ENCODE results near the gene AVEN.

The AVEN gene

DNA sequence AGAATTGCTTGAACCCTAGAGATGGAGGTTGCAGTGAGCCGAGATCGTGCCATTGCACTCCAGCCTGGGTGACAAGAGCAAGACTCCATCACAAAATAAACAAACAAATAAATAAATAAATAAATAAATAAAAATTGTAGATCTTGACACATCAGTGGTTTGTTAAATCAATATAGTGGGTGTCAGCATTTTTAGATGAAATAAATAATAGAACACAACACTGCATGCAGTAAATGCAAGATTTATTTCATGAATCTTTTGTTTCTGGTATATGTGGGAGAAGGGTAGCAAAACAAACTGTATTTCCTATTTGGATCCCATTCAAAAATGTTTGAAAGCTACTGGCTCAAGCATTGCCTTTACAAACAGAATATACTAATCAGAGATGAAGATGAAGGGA is 106.3 kb downstream of the AVEN start:
- DNase-seq (ENCODE audit: insufficient read length, low spot score) (no peak), FAIRE-seq (no peak)

- no peak for FAIRE-seq
- no peak for DNase-seq (ENCODE audit: insufficient read length, low spot score)
Measured at GRCh38 chr15:33926260-33926659, 112.7 kb downstream of the AVEN start.

GRCh38 chr15:33923446-33923845 is 115.6 kb downstream of the AVEN start:
- FAIRE-seq (no peak), DNase-seq (ENCODE audit: insufficient read length, low spot score) (no peak)

DNA sequence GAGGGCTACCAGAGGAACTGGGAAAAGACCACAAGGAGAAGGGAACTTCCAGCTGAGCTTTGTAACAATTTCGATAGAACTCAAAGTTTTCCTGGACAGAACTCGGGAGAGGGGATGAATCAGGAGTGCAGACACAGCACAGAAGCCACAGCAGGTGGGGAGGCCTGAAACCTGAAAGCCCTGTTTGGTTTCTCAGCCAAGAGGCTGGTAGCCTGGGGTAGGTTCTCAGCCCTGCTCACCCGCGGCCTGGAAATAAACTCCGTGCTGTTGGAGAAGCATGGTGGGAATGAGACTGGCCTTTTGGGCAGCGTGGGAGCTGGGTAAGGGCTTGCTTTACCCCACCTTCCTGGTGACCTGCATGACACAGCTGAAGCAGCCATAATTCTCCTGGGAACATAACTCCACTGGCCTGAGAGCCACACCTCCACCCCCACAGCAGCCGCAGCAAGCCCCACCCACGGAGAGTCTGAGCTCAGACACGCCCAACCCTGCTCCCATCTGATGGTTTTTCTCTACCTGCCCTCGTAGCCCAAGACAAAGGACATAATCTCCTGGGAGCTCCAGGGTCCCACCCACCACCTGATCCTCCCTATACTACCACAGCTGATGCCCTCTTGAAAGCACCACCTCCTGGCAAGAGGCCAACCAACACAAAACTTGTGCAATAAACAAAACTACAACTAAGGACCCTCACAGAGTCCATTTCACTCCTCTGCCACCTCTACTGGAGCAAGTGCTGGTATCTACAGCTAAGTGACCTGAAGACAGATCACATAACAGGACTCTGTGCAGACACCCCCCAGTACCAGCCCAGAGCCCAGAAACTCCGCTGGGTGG is 123.2 kb downstream of the AVEN start:
- DNase-seq (ENCODE audit: insufficient read length, low spot score) = no peak
- no peak for FAIRE-seq

- DNase-seq (ENCODE audit: insufficient read length, low spot score) (no peak), FAIRE-seq (no peak)
Measured at GRCh38 chr15:33913459-33913858, 125.5 kb downstream of the AVEN start.

- no peak for FAIRE-seq
Measured at GRCh38 chr15:33912326-33912725, 126.7 kb downstream of the AVEN start.

DNA sequence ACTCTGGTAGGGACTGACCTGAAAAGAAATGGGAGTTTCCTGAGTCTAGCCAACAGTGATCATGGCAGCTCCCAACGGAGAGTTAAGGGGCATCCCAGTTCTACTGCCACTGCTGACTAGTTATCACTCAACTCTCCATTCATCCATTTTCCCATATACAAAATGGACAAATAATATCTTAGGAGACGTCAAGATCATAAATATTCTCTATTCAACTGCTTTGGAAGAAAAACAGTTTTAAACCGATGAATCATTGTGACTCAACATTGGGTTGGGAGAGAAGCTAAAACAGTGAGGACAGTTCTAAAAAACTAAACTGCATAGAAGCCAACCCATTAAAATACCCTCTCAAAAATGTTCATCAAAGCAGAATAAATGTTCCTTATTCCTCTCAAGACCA is 128.3 kb downstream of the AVEN start:
- FAIRE-seq (no peak), DNase-seq (ENCODE audit: insufficient read length, low spot score) (no peak)

More at GRCh38 chr15:33912326-33912725, 126.7 kb downstream of the AVEN start:
- no peak for DNase-seq (ENCODE audit: insufficient read length, low spot score)

DNA sequence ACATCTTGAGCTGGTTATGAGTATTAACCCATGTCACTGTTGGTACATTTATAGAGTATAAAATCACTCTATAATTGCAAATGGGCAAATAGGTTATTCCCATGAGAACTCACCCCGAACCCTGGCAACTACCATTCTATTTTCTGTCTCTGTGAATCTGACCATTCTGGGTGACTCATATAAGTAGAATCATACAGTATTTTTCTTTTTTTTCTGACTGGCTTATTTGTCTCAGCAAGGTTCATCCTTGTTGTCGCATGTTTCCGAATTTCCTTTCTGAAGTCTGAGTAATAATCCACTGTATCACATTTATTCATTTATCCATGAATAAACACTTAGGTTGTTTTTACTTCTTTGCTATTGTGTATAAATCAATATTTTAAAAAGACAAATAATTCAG is 130.6 kb downstream of the AVEN start:
- no peak for DNase-seq (ENCODE audit: insufficient read length, low spot score)

GRCh38 chr15:33907326-33907725 is 131.7 kb downstream of the AVEN start:
- DNase-seq (ENCODE audit: insufficient read length, low spot score) (no peak), FAIRE-seq (no peak)

More for the DNA sequence above, 130.6 kb downstream of the AVEN start:
- no peak for FAIRE-seq

- FAIRE-seq (no peak), DNase-seq (ENCODE audit: insufficient read length, low spot score) (no peak)
Measured at GRCh38 chr15:33903661-33904060, 135.3 kb downstream of the AVEN start.

- no peak for DNase-seq (ENCODE audit: insufficient read length, low spot score)
- no peak for FAIRE-seq
Measured at GRCh38 chr15:33902043-33902442, 137.0 kb downstream of the AVEN start.

GRCh38 chr15:33894193-33894592 is 144.8 kb downstream of the AVEN start:
- FAIRE-seq = no peak
- no peak for DNase-seq (ENCODE audit: insufficient read length, low spot score)

- FAIRE-seq = no peak
- DNase-seq (ENCODE audit: insufficient read length, low spot score) = no peak
Measured at GRCh38 chr15:33888176-33888575, 150.8 kb downstream of the AVEN start.

DNA sequence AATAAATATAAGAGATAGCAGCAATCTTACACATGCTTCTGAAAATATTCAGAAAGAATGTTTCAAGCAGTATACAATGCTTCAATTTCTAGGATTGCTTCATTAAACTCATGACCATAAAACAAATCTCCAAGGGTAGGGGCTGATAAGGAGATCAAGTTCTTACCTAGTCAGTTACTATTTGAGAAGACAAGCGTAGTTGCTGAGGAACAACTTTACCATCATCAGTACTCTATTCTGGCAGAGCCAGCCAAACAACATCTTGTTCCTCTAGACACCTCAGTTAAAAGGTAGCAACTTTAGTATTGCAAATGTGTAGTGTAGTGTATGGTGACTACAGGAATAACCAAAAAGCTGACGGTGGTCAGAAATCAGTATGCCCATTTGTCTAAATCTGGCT is 156.1 kb downstream of the AVEN start:
- FAIRE-seq (no peak), DNase-seq (ENCODE audit: insufficient read length, low spot score) (no peak)

DNA sequence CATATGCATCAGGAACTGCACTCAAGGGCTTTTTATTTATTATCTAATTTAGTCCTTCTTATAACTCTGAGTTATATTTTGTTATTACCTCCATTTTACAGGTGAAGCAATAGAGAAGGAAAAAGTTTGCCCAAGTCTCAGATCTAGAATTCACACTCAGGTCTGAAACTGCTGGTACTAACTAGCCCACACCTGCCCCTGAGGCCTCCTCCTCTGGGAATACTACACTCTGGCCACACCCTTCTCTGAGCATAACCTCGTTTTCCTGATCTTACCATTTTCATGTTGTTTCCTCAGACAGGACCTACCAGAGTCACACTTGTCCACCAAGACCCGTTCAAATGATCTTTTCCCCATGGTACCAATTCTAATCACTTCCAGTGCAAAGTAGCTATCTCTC is 164.8 kb downstream of the AVEN start:
- DNase-seq (ENCODE audit: insufficient read length, low spot score) (no peak), FAIRE-seq (no peak)

DNA sequence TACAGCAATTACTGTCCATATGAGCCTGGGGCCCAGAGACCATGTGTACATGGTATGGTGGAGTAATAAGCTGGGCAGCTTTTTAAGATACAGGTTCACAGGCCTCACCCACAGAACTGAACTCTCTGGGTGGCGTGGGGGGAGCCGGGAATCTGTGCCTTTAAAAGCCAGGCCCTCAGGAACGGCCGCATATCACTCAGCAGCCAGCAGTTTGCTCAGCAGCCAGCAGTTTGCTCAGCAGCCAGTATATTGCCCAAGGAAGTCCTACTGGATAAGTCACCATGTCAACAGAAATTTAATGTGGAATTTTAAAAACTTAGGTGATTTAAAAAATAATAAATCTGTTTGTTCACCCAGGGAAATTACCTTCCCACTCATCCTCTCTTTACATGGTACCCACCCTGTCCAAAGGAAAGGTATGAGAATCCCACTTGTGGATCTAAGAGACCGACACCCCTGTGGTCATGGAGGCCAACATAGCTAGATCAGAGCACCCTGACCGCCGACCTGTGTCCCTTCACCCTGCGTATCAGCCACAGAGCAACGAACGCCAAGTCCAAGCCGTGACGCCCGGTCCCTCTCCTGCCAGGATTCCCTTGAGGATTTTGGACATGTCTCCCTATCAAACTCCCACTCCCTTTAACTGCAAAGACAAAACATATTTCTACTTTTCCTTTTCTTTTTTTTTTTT is 166.4 kb downstream of the AVEN start:
- DNase-seq (ENCODE audit: insufficient read length, low spot score) (no peak), FAIRE-seq (no peak)

- no peak for DNase-seq (ENCODE audit: insufficient read length, low spot score)
- FAIRE-seq = no peak
Measured at GRCh38 chr15:33871980-33872379, 167.0 kb downstream of the AVEN start.

DNA sequence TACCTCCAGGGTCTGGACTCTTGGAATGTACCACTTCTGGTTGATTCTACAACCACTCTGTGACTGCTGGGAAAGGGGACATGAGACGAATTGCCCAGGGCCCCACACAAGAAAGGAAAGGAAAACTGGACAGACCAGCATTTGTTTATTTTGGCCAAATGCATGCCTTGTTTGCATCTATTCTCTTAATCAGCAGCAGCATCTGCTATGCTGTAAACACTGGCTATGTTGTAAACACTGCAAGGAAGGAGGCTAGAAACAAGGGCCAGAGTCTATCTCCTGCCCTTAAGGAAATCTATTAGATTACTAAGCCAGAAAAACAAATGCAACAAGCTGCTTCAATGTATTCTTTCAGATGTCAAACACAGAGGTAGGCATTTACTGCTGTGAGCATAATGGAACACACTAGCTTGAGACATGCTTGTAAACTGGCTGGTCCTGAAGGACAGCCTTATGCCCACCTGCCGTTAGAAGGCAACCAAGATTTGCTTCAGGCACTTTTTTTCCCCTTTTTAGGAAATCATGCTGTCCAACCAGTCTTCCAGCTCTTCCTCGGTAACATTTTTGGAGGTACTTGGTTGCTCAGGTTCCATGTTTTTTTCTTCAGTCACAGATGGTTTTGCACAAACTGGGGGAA is 172.8 kb downstream of the AVEN start:
- DNase-seq (ENCODE audit: insufficient read length, low spot score) = no peak
- FAIRE-seq = no peak

- DNase-seq (ENCODE audit: insufficient read length, low spot score) = no peak
- FAIRE-seq = no peak
Measured at GRCh38 chr15:33865416-33865815, 173.6 kb downstream of the AVEN start.

- FAIRE-seq = no peak
- no peak for DNase-seq (ENCODE audit: insufficient read length, low spot score)
Measured at GRCh38 chr15:33864360-33865075, 174.5 kb downstream of the AVEN start.

DNA sequence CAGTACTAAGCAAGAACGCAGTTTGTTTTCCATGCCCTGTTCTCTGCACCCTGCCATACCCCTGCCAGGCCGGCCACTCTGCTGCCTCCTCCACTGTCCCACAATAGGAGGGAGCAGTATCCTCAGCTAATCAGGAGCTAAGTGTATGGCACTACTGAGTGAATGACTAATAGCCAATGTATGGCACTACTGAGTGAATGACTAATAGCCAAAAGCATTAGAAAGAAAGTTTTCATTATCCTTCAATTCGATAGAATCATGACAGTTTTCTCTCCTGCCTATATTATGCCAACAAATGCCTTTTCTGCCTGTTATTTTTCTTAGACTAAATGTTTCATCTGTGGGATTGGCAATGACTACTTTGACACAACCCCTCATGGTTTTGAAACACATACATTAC is 178.2 kb downstream of the AVEN start:
- peak; percentile 62 for FAIRE-seq

More for the DNA sequence above, 178.2 kb downstream of the AVEN start:
- peak; percentile 38 for DNase-seq (ENCODE audit: insufficient read length, low spot score)

Data from HTR-8/SVneo (cell line).